Right hindlimb (tissue), 1 donor: ENCODE data around the gene TM9SF4.

Experiments
- DNase-seq: peaks from one replicate; pipeline ENCODE4 v3.0.0-alpha.2; 2018

Gene TM9SF4

GRCh38 chr20:32109392-32110172 is at the start of gene TM9SF4:
TM9SF4 (plus strand) TSS chr20:32109714; CDS start chr20:32109741, 27 bp downstream.
- peak; percentile 95 for DNase-seq

- no peak for DNase-seq
Measured at GRCh38 chr20:32062776-32063170, 46.7 kb upstream of the TM9SF4 start.

GRCh38 chr20:32063695-32064094 is 45.8 kb upstream of the TM9SF4 start:
- no peak for DNase-seq

GRCh38 chr20:32064667-32065066 is 44.8 kb upstream of the TM9SF4 start:
- DNase-seq = no peak

- DNase-seq = no peak
Measured at GRCh38 chr20:32067234-32067821, 42.2 kb upstream of the TM9SF4 start.

GRCh38 chr20:32068174-32068573 is 41.3 kb upstream of the TM9SF4 start:
- no peak for DNase-seq

- DNase-seq = no peak
Measured at GRCh38 chr20:32069711-32070110, 39.8 kb upstream of the TM9SF4 start.

- DNase-seq = no peak
Measured at GRCh38 chr20:32070282-32070681, 39.2 kb upstream of the TM9SF4 start.

- DNase-seq = no peak
Measured at GRCh38 chr20:32070690-32071213, 38.8 kb upstream of the TM9SF4 start.

GRCh38 chr20:32071395-32072167 is 37.9 kb upstream of the TM9SF4 start:
- DNase-seq = no peak

- no peak for DNase-seq
Measured at GRCh38 chr20:32072168-32072750, 37.3 kb upstream of the TM9SF4 start.

- no peak for DNase-seq
Measured at GRCh38 chr20:32075534-32075933, 34.0 kb upstream of the TM9SF4 start.

- no peak for DNase-seq
Measured at GRCh38 chr20:32077190-32077589, 32.3 kb upstream of the TM9SF4 start.

GRCh38 chr20:32078322-32078721 is 31.2 kb upstream of the TM9SF4 start:
- no peak for DNase-seq

- DNase-seq = no peak
Measured at GRCh38 chr20:32078791-32079190, 30.7 kb upstream of the TM9SF4 start.

GRCh38 chr20:32079655-32080109 is 29.8 kb upstream of the TM9SF4 start:
- DNase-seq = no peak

GRCh38 chr20:32080783-32081182 is 28.7 kb upstream of the TM9SF4 start:
- DNase-seq = no peak

- DNase-seq = no peak
Measured at GRCh38 chr20:32083469-32083868, 26.0 kb upstream of the TM9SF4 start.

- no peak for DNase-seq
Measured at GRCh38 chr20:32087070-32087469, 22.4 kb upstream of the TM9SF4 start.

GRCh38 chr20:32088759-32089158 is 20.8 kb upstream of the TM9SF4 start:
- no peak for DNase-seq

- DNase-seq = no peak
Measured at GRCh38 chr20:32089637-32090362, 19.7 kb upstream of the TM9SF4 start.

GRCh38 chr20:32091888-32092346 is 17.6 kb upstream of the TM9SF4 start:
- peak; percentile 72 for DNase-seq
